HepG2 (cell line): ENCODE data around the gene MTFP1. TPM values are rescaled to one million over a fixed set of nuclear protein-coding genes. Genes with fewer than 3 reads are reported as not detected.

Experiments
- DRAP1 ChIP-seq: IDR thresholded peaks from 2 replicates; pipeline ENCODE4 v1.6.1; 2016; ENCODE audit warnings: missing genetic modification reagents, missing compliant biosample characterization
- ELF4 ChIP-seq: sonication (generic); formaldehyde crosslinking; IDR thresholded peaks from 2 replicates; pipeline ENCODE4 v1.5.0; 2020; ENCODE audit warnings: missing genetic modification reagents, mild to moderate bottlenecking, moderate library complexity, borderline replicate concordance
- FOXO1 ChIP-seq: sonication (generic); formaldehyde crosslinking; IDR thresholded peaks from 2 replicates; pipeline ENCODE4 v1.4.0; 2020; ENCODE audit warnings: missing genetic modification reagents
- NFKB2 ChIP-seq: sonication (generic); formaldehyde crosslinking; IDR thresholded peaks from 2 replicates; pipeline ENCODE4 v1.4.0; 2020; ENCODE audit warnings: missing genetic modification reagents, borderline replicate concordance
- POLR2AphosphoS2 ChIP-seq: IDR thresholded peaks from 2 replicates; pipeline ENCODE4 v1.6.1; 2011; ENCODE audit warnings: low read depth, low read length, improper control_type of control experiment
- RBAK ChIP-seq: sonication (generic); formaldehyde crosslinking; IDR thresholded peaks from 2 replicates; pipeline ENCODE4 v1.5.1; 2020; ENCODE audit warnings: mild to moderate bottlenecking, missing genetic modification reagents
- RXRB ChIP-seq: IDR thresholded peaks from 2 replicates; pipeline ENCODE4 v1.6.1; 2016; ENCODE audit warnings: borderline replicate concordance, missing genetic modification reagents, missing compliant biosample characterization
- SAFB2 ChIP-seq: sonication (generic); formaldehyde crosslinking; IDR thresholded peaks from 2 replicates; pipeline ENCODE4 v1.5.1; 2020; ENCODE audit warnings: missing genetic modification reagents, low read depth, mild to moderate bottlenecking, borderline replicate concordance
- SNAPC4 ChIP-seq: sonication (generic); formaldehyde crosslinking; IDR thresholded peaks from 2 replicates; pipeline ENCODE4 v1.4.0; 2020; ENCODE audit warnings: mild to moderate bottlenecking, missing genetic modification reagents
- ZBTB37 ChIP-seq: sonication (generic); formaldehyde crosslinking; IDR thresholded peaks from 2 replicates; pipeline ENCODE4 v1.4.0; 2020; ENCODE audit warnings: mild to moderate bottlenecking, missing genetic modification reagents
- ZFP41 ChIP-seq: sonication (generic); formaldehyde crosslinking; IDR thresholded peaks from 2 replicates; pipeline ENCODE4 v1.4.0; 2020; ENCODE audit warnings: mild to moderate bottlenecking, missing genetic modification reagents, borderline replicate concordance
- ZFP90 ChIP-seq: sonication (generic); formaldehyde crosslinking; IDR thresholded peaks from 2 replicates; pipeline ENCODE4 v1.8.0; 2022; ENCODE audit warnings: missing genetic modification reagents, mild to moderate bottlenecking, inconsistent platforms, borderline replicate concordance
- ZNF136 ChIP-seq: sonication (generic); formaldehyde crosslinking; IDR thresholded peaks from 2 replicates; pipeline ENCODE4 v1.8.1; 2022; ENCODE audit warnings: low read depth, mild to moderate bottlenecking, moderate library complexity, missing genetic modification reagents
- ZNF281 ChIP-seq: sonication (generic); formaldehyde crosslinking; IDR thresholded peaks from 2 replicates; pipeline ENCODE4 v1.4.0; 2020; ENCODE audit warnings: missing genetic modification reagents, borderline replicate concordance
- ZNF432 ChIP-seq: sonication (generic); formaldehyde crosslinking; IDR thresholded peaks from 2 replicates; pipeline ENCODE4 v1.5.0; 2020; ENCODE audit warnings: missing genetic modification reagents, mild to moderate bottlenecking, borderline replicate concordance
- ZNF615 ChIP-seq: sonication (generic); formaldehyde crosslinking; IDR thresholded peaks from 2 replicates; pipeline ENCODE4 v1.5.0; 2020; ENCODE audit warnings: mild to moderate bottlenecking, missing genetic modification reagents, borderline replicate concordance
- ZNF788 ChIP-seq: sonication (generic); formaldehyde crosslinking; IDR thresholded peaks from 2 replicates; pipeline ENCODE4 v1.5.0; 2020; ENCODE audit warnings: mild to moderate bottlenecking, missing genetic modification reagents, borderline replicate concordance
- ZNF790 ChIP-seq: sonication (generic); formaldehyde crosslinking; IDR thresholded peaks from 2 replicates; pipeline ENCODE4 v1.8.0; 2022; ENCODE audit warnings: missing genetic modification reagents, mild to moderate bottlenecking, borderline replicate concordance
- ZNF839 ChIP-seq: sonication (generic); formaldehyde crosslinking; IDR thresholded peaks from 2 replicates; pipeline ENCODE4 v1.4.0; 2020; ENCODE audit warnings: missing genetic modification reagents, mild to moderate bottlenecking, borderline replicate concordance
- polyA plus RNA-seq, 8 experiments: library from polyadenylated mRNA; depleted of rRNA in 3 of 8; stranded (reverse) in 7 of 8; unstranded in 1 of 8; fragments of >200 nt; fragmentation: Illumina TruSeq in 4 of 8; extraction: Trizol in 4 of 8; gene quantifications; 2 replicates each; pipeline versions ENCODE4 v1.2.1 to v1.2.3, GENCODE V29; 2011 to 2016; ENCODE audit warnings: low read depth in 4 of 8, missing spikeins in 1 of 8, mixed read lengths in 1 of 8; ENCODE audit not compliant: insufficient read depth in 1 of 8
- total RNA-seq, 5 experiments: library from RNA; depleted of rRNA; stranded (reverse); fragments of >200 nt; fragmentation: Illumina TruSeq; extraction: Trizol; gene quantifications; 2 replicates each; pipeline ENCODE4 v1.2.3, GENCODE V29; 2016; ENCODE audit warnings: low read depth in 1 of 5

MTFP1 gene
- total and polyA plus RNA-seq, 2 of the 13 experiments (the other 11 are each of a cell fraction or from before 2014, with no cell fraction given) = 29.5 to 45.6 TPM

GRCh38 chr22:30423301-30423958 lies 2.1 kb upstream of the MTFP1 start (continued):
- TF ChIP-seq ZNF615 (peak; percentile 88; the same call in 1 of the 2 replicates), ZFP41 (no peak), ZFP90 (CRISPR knock-in tag) (0 out of 2 replicates have a peak, but pooled peaks have one; percentile 23), ZBTB37 (CRISPR knock-in tag) (no peak), SNAPC4 (CRISPR knock-in tag) (no peak), RXRB (CRISPR knock-in tag) (no peak; the same call in 1 of the 2 replicates), ZNF136 (CRISPR knock-in tag) (no peak), DRAP1 (CRISPR knock-in tag) (no peak), RBAK (CRISPR knock-in tag) (0 out of 2 replicates have a peak, but pooled peaks have one; percentile 18), ZNF432 (no peak), ZNF788 (CRISPR knock-in tag) (peak; percentile 75; the same call in 1 of the 2 replicates), ELF4 (CRISPR knock-in tag) (peak; percentile 73; the same call in 1 of the 2 replicates), ZNF790 (no peak; the same call in 1 of the 2 replicates), FOXO1 (no peak), ZNF281 (CRISPR knock-in tag) (no peak), POLR2AphosphoS2 (no peak), ZNF839 (0 out of 2 replicates have a peak, but pooled peaks have one; percentile 44), SAFB2 (CRISPR knock-in tag) (0 out of 2 replicates have a peak, but pooled peaks have one; percentile 54), NFKB2 (CRISPR knock-in tag) (peak; percentile 84; the same call in 1 of the 2 replicates)
